ENCODE measurements around the gene KCNMB4.

The KCNMB4 gene

GRCh38 chr12:70365648-70366518 is at the start of gene KCNMB4:
Gene KCNMB4 (plus strand): TSS chr12:70366290. CDS start chr12:70366735, 445 bp downstream.
- ATAC-seq = peak; percentile 82 to 88

GRCh38 chr12:70317781-70318180 is 48.3 kb upstream of the KCNMB4 start:
- no peak for ATAC-seq

GRCh38 chr12:70319605-70320004 is 46.5 kb upstream of the KCNMB4 start:
- no peak for ATAC-seq

- no peak for ATAC-seq
These were observed 44.9 kb upstream of the KCNMB4 start for GRCh38 chr12:70321191-70321590.

- no peak for ATAC-seq
These were observed 38.5 kb upstream of the KCNMB4 start for GRCh38 chr12:70327541-70327940.

GRCh38 chr12:70329728-70330127 is 36.4 kb upstream of the KCNMB4 start:
- no peak for ATAC-seq

- ATAC-seq = no peak
These were observed 35.9 kb upstream of the KCNMB4 start for GRCh38 chr12:70330158-70330557.

- ATAC-seq = no peak
These were observed 33.9 kb upstream of the KCNMB4 start for GRCh38 chr12:70332236-70332635.

GRCh38 chr12:70334742-70335141 is 31.3 kb upstream of the KCNMB4 start:
- no peak for ATAC-seq

GRCh38 chr12:70338531-70338930 is 27.6 kb upstream of the KCNMB4 start:
- ATAC-seq = no peak

GRCh38 chr12:70351076-70351475 is 15.0 kb upstream of the KCNMB4 start:
- ATAC-seq = no peak

GRCh38 chr12:70353780-70354660 is 12.1 kb upstream of the KCNMB4 start:
- ATAC-seq = no peak

GRCh38 chr12:70354787-70355186 is 11.3 kb upstream of the KCNMB4 start:
- ATAC-seq = no peak

GRCh38 chr12:70355972-70356371 is 10.1 kb upstream of the KCNMB4 start:
- ATAC-seq = no peak

- no peak for ATAC-seq
These were observed 6.5 kb upstream of the KCNMB4 start for GRCh38 chr12:70359458-70360197.

- no peak for ATAC-seq
These were observed 5.9 kb upstream of the KCNMB4 start for GRCh38 chr12:70360218-70360617.

GRCh38 chr12:70364695-70365397 is 1.2 kb upstream of the KCNMB4 start:
- no peak for ATAC-seq

- ATAC-seq = no peak
These were observed 767 bp upstream of the KCNMB4 start for GRCh38 chr12:70365398-70365647.

- peak; percentile 55 to 56 for ATAC-seq
These were observed 629 bp downstream of the KCNMB4 start for GRCh38 chr12:70366581-70367257.

GRCh38 chr12:70367258-70368141 is 1.4 kb downstream of the KCNMB4 start:
- no peak for ATAC-seq

GRCh38 chr12:70372881-70373280 is 6.8 kb downstream of the KCNMB4 start:
- no peak for ATAC-seq

Data from activated CD4-positive, CD25-positive, alpha-beta regulatory T cell treated with anti-CD3 and anti-CD28 coated beads, Interleukin-2, amount 50 U/mL, for 24 hours (primary cell).